Thymus (tissue), 11 donors: ENCODE results near the gene PPP1R16B. TPM values are rescaled to one million over a fixed set of nuclear protein-coding genes. Genes with fewer than 3 reads are reported as not detected.
A peak's percentile ranks its signal among the peaks of the same experiment; 100 is the strongest.
"Not testable (repeated sequence)": the region's sequence is repeated elsewhere in the genome, so short reads cannot be mapped to it uniquely, and the experiment has no call there.

Experiments used
- DNase-seq, 9 donors: peaks; one replicate each; pipeline ENCODE4 v3.0.0-alpha.2; 2013; ENCODE audit warnings: low spot score in 9 of 9, low read depth in 6 of 9, missing footprints in 1 of 9
- H3K27ac ChIP-seq, 2 donors: one replicate each; pipeline ENCODE4 v1.5.1; 2013; ENCODE audit warnings: control low read depth in 1 of 2, low read depth in 1 of 2, low read length in 1 of 2, mild to moderate bottlenecking in 1 of 2, moderate library complexity in 1 of 2
- H3K27me3 ChIP-seq, 2 donors: one replicate each; pipeline ENCODE4 v1.5.1; 2013; ENCODE audit warnings: low read length in 1 of 2; ENCODE audit not compliant: control insufficient read depth in 2 of 2, insufficient read depth in 1 of 2
- H3K36me3 ChIP-seq, 2 donors: one replicate each; pipeline ENCODE4 v1.5.1; 2013; ENCODE audit warnings: low read length in 1 of 2, mild to moderate bottlenecking in 1 of 2, moderate library complexity in 1 of 2; ENCODE audit not compliant: control insufficient read depth in 2 of 2, insufficient read depth in 2 of 2
- H3K4me1 ChIP-seq, 2 donors: one replicate each; pipeline ENCODE4 v1.5.1; 2013; ENCODE audit warnings: low read length in 2 of 2; ENCODE audit not compliant: control insufficient read depth in 2 of 2, insufficient read depth in 2 of 2
- H3K4me3 ChIP-seq, 2 donors: one replicate each; pipeline ENCODE4 v1.5.1; 2013; ENCODE audit warnings: low read length in 2 of 2, control low read depth in 1 of 2, mild to moderate bottlenecking in 1 of 2
- H3K9me3 ChIP-seq, 2 donors: one replicate each; pipeline ENCODE4 v1.5.1; 2013; ENCODE audit warnings: low read length in 1 of 2, mild to moderate bottlenecking in 1 of 2; ENCODE audit not compliant: control insufficient read depth in 2 of 2, insufficient read depth in 1 of 2
- WGBS: extraction: QIAGEN DNeasy Blood & Tissue Kit; methylation state at CpG from one replicate; pipeline ENCODE4 v1.1.7; 2013; 5-methylcytosine and 5-hydroxymethylcytosine counted together
- polyA plus RNA-seq: library from polyadenylated mRNA; stranded (reverse); fragments of 200-250 nt; gene quantifications from one replicate; pipeline ENCODE4 v1.2.3, GENCODE V29; 2013
- total RNA-seq: library from RNA; stranded (reverse); fragments of 120-200 nt; gene quantifications from one replicate; pipeline ENCODE4 v1.2.4, GENCODE V29; 2013
- donor health status: healthy.

The PPP1R16B gene
- total and polyA plus RNA-seq, 2 donors, result 13.8 to 16.8 TPM

- Histone ChIP-seq H3K4me3 (no peak overlapping the region), H3K27ac (no peak overlapping the region), H3K36me3 (no peaks in the 10 kb centered on the region), H3K9me3 (no peaks in the 10 kb centered on the region), H3K27me3 (no peaks in the 10 kb centered on the region), H3K4me1 (no peaks in the 10 kb centered on the region)
- 88% methylated on average over 7 of the region's 7 CpGs for WGBS
- DNase-seq, result no peak
These were observed 15.8 kb upstream of the PPP1R16B start for GRCh38 chr20:38789503-38790199.

- Histone ChIP-seq H3K4me3 (no peak overlapping the region), H3K36me3 (no peaks in the 10 kb centered on the region), H3K27ac (no peak overlapping the region), H3K27me3 (no peaks in the 10 kb centered on the region), H3K4me1 (no peaks in the 10 kb centered on the region), H3K9me3 (no peaks in the 10 kb centered on the region)
- 61% methylated on average over 16 of the region's 16 CpGs for WGBS
- peak in 3 of 9 donors; percentile 24 to 73 (median 48) for DNase-seq
These were observed 15.1 kb upstream of the PPP1R16B start for GRCh38 chr20:38790200-38791053.

- no peak for DNase-seq
- Histone ChIP-seq H3K36me3 (no peaks in the 10 kb centered on the region), H3K27ac (no peak overlapping the region), H3K9me3 (no peaks in the 10 kb centered on the region), H3K4me1 (no peaks in the 10 kb centered on the region), H3K27me3 (no peaks in the 10 kb centered on the region), H3K4me3 (no peak overlapping the region)
- WGBS, result 96% methylated on average over 3 of the region's 3 CpGs
These were observed 14.2 kb upstream of the PPP1R16B start for GRCh38 chr20:38791291-38791690.

GRCh38 chr20:38791940-38792339 lies 13.6 kb upstream of the PPP1R16B start:
- 97% methylated on average over 1 of the region's 1 CpG for WGBS
- no peak for DNase-seq
- no peak overlapping the region for H3K27ac ChIP-seq
- no peaks in the 10 kb centered on the region for H3K9me3 ChIP-seq
- H3K4me3 ChIP-seq, result no peak overlapping the region
- H3K27me3 ChIP-seq, result no peaks in the 10 kb centered on the region
- H3K36me3 ChIP-seq, result no peaks in the 10 kb centered on the region
- no peaks in the 10 kb centered on the region for H3K4me1 ChIP-seq

GRCh38 chr20:38794057-38794456 lies 11.4 kb upstream of the PPP1R16B start:
- not testable (repeated sequence) for DNase-seq, H3K9me3 ChIP-seq, H3K4me3 ChIP-seq, H3K36me3 ChIP-seq, H3K27me3 ChIP-seq, H3K4me1 ChIP-seq, H3K27ac ChIP-seq
- 97% methylated on average over 5 of the region's 5 CpGs for WGBS

GRCh38 chr20:38798266-38798665 lies 7.2 kb upstream of the PPP1R16B start:
- no peaks in the 10 kb centered on the region for H3K27me3 ChIP-seq
- no peaks in the 10 kb centered on the region for H3K36me3 ChIP-seq
- H3K27ac ChIP-seq, result no peak overlapping the region
- 97% methylated on average over 3 of the region's 3 CpGs for WGBS
- DNase-seq, result no peak
- H3K4me3 ChIP-seq, result no peak overlapping the region
- peaks cover 0 to 4% of the 10 kb centered on the region in 2 donors for H3K4me1 ChIP-seq
- no peaks in the 10 kb centered on the region for H3K9me3 ChIP-seq

- no peaks in the 10 kb centered on the region for H3K36me3 ChIP-seq
- WGBS, result 42% methylated on average over 4 of the region's 4 CpGs
These were observed 6.3 kb upstream of the PPP1R16B start for GRCh38 chr20:38799203-38799602.

GRCh38 chr20:38800882-38801281 lies 4.6 kb upstream of the PPP1R16B start:
- Histone ChIP-seq H3K4me3 (no peak overlapping the region), H3K4me1 (peaks cover 16 to 18% of the 10 kb centered on the region in 2 donors), H3K36me3 (no peaks in the 10 kb centered on the region), H3K9me3 (no peaks in the 10 kb centered on the region), H3K27me3 (peaks cover 0 to 3% of the 10 kb centered on the region in 2 donors), H3K27ac (no peak overlapping the region)
- 98% methylated on average over 3 of the region's 3 CpGs for WGBS
- no peak for DNase-seq

More at GRCh38 chr20:38799203-38799602, 6.3 kb upstream of the PPP1R16B start:
- H3K9me3 ChIP-seq, result no peaks in the 10 kb centered on the region
- DNase-seq, result no peak
- no peak overlapping the region for H3K27ac ChIP-seq
- no peaks in the 10 kb centered on the region for H3K27me3 ChIP-seq
- H3K4me1 ChIP-seq, result peaks cover 5 to 10% of the 10 kb centered on the region in 2 donors
- no peak overlapping the region for H3K4me3 ChIP-seq

- WGBS, result 70% methylated on average over 3 of the region's 3 CpGs
- Histone ChIP-seq H3K27me3 (peaks cover 0 to 27% of the 10 kb centered on the region in 2 donors), H3K36me3 (no peaks in the 10 kb centered on the region), H3K4me1 (peaks cover 30 to 50% of the 10 kb centered on the region in 2 donors), H3K4me3 (no peak overlapping the region), H3K27ac (peak overlapping the region; percentile 97 to 98), H3K9me3 (no peaks in the 10 kb centered on the region)
- no peak for DNase-seq
These were observed 1.3 kb upstream of the PPP1R16B start for GRCh38 chr20:38804221-38804620.
